ENCODE results near the gene RBM3.
"Not testable (repeated sequence)": the region's sequence is repeated elsewhere in the genome, so short reads cannot be mapped to it uniquely, and the experiment has no call there.

DNA sequence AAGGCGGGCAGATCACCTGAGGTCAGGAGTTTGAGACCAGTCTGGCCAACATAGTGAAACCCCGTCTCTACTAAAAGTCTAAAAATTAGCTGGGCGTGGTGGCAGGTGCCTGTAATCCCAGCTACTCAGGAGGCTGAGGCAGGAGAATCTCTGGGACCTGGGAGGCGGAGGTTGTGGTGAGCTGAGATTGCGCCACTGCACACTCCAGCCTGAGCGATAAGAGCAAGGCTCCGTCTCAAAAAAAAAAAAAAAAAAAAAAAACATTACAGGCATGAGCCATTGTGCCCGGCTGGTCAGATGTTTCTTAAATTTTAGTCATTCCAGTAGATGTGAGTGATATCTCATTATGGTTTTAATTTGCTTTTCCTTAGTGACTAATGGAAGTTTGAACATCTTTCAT, 48.4 kb upstream of the RBM3 start:
- TF ChIP-seq, protein P1, sequence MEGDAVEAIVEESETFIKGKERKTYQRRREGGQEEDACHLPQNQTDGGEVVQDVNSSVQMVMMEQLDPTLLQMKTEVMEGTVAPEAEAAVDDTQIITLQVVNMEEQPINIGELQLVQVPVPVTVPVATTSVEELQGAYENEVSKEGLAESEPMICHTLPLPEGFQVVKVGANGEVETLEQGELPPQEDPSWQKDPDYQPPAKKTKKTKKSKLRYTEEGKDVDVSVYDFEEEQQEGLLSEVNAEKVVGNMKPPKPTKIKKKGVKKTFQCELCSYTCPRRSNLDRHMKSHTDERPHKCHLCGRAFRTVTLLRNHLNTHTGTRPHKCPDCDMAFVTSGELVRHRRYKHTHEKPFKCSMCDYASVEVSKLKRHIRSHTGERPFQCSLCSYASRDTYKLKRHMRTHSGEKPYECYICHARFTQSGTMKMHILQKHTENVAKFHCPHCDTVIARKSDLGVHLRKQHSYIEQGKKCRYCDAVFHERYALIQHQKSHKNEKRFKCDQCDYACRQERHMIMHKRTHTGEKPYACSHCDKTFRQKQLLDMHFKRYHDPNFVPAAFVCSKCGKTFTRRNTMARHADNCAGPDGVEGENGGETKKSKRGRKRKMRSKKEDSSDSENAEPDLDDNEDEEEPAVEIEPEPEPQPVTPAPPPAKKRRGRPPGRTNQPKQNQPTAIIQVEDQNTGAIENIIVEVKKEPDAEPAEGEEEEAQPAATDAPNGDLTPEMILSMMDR (IDR thresholded peaks at IDR 0.05 in 2 of 3, conservative IDR thresholded peaks at IDR 0.05 in 1 of 3; ENCODE audit: borderline replicate concordance in 1 of 3, insufficient read depth in 1 of 3, low read depth in 2 of 3, low read length in 2 of 3), result not testable (repeated sequence)
- not testable (repeated sequence) for TF ChIP-seq POLR2A (IDR thresholded peaks at IDR 0.05; ENCODE audit: borderline replicate concordance, extremely low read depth, insufficient read depth, insufficient read length); EZH2 (IDR thresholded peaks at IDR 0.05); CBX3 (IDR thresholded peaks at IDR 0.05; ENCODE audit: low read depth); EGR1 (IDR thresholded peaks at IDR 0.05; ENCODE audit: low read depth); FOSL1 (IDR thresholded peaks at IDR 0.05; ENCODE audit: low read depth)
- TF ChIP-seq, protein P2, sequence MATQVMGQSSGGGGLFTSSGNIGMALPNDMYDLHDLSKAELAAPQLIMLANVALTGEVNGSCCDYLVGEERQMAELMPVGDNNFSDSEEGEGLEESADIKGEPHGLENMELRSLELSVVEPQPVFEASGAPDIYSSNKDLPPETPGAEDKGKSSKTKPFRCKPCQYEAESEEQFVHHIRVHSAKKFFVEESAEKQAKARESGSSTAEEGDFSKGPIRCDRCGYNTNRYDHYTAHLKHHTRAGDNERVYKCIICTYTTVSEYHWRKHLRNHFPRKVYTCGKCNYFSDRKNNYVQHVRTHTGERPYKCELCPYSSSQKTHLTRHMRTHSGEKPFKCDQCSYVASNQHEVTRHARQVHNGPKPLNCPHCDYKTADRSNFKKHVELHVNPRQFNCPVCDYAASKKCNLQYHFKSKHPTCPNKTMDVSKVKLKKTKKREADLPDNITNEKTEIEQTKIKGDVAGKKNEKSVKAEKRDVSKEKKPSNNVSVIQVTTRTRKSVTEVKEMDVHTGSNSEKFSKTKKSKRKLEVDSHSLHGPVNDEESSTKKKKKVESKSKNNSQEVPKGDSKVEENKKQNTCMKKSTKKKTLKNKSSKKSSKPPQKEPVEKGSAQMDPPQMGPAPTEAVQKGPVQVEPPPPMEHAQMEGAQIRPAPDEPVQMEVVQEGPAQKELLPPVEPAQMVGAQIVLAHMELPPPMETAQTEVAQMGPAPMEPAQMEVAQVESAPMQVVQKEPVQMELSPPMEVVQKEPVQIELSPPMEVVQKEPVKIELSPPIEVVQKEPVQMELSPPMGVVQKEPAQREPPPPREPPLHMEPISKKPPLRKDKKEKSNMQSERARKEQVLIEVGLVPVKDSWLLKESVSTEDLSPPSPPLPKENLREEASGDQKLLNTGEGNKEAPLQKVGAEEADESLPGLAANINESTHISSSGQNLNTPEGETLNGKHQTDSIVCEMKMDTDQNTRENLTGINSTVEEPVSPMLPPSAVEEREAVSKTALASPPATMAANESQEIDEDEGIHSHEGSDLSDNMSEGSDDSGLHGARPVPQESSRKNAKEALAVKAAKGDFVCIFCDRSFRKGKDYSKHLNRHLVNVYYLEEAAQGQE (IDR thresholded peaks at IDR 0.05; ENCODE audit: low read depth), result not testable (repeated sequence)
- TF ChIP-seq, protein P3, sequence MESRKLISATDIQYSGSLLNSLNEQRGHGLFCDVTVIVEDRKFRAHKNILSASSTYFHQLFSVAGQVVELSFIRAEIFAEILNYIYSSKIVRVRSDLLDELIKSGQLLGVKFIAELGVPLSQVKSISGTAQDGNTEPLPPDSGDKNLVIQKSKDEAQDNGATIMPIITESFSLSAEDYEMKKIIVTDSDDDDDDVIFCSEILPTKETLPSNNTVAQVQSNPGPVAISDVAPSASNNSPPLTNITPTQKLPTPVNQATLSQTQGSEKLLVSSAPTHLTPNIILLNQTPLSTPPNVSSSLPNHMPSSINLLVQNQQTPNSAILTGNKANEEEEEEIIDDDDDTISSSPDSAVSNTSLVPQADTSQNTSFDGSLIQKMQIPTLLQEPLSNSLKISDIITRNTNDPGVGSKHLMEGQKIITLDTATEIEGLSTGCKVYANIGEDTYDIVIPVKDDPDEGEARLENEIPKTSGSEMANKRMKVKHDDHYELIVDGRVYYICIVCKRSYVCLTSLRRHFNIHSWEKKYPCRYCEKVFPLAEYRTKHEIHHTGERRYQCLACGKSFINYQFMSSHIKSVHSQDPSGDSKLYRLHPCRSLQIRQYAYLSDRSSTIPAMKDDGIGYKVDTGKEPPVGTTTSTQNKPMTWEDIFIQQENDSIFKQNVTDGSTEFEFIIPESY (IDR thresholded peaks at IDR 0.05; ENCODE audit: extremely low read depth, insufficient replicate concordance, low read length), result not testable (repeated sequence)
